Stimulated activated CD4-positive, alpha-beta T cell treated with anti-CD3 and anti-CD28 coated beads, Interleukin-2, amount 100 ng/mL, for 24 hours (primary cell): ENCODE results near the gene DMXL1.

ENCODE experiments used
- DNase-seq, 2 donors: peaks; one replicate each; pipeline ENCODE4 v3.0.0-alpha.2; 2020

Gene DMXL1, protein sequence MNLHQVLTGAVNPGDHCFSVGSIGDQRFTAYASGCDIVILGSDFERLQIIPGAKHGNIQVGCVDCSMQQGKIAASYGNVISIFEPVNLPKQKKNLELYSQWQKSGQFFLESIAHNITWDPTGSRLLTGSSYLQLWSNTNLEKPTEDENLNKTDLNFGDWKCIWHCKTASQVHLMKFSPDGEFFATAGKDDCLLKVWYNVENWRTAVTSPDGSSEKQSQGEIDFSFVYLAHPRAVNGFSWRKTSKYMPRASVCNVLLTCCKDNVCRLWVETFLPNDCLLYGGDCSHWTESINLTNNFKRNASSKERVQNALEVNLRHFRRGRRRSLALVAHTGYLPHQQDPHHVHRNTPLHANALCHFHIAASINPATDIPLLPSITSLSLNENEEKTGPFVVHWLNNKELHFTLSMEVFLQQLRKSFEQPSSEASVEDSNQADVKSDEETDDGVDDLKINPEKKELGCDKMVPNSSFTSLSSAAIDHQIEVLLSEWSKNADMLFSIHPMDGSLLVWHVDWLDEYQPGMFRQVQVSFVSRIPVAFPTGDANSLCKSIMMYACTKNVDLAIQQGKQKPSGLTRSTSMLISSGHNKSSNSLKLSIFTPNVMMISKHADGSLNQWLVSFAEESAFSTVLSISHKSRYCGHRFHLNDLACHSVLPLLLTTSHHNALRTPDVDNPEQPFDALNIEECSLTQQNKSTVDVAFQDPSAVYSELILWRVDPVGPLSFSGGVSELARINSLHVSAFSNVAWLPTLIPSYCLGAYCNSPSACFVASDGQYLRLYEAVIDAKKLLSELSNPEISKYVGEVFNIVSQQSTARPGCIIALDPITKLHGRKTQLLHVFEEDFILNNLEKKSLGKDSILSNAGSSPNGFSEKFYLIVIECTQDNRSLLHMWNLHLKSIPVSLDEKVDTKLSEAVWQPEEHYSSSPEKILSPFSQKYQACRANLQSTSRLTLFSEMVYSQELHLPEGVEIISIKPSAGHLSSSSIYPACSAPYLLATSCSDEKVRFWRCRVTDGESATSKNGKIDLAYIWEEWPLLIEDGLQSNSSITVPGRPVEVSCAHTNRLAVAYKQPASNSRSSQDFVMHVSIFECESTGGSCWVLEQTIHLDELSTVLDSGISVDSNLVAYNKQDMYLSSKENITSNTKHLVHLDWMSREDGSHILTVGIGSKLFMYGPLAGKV (N-terminal part only)

DNA sequence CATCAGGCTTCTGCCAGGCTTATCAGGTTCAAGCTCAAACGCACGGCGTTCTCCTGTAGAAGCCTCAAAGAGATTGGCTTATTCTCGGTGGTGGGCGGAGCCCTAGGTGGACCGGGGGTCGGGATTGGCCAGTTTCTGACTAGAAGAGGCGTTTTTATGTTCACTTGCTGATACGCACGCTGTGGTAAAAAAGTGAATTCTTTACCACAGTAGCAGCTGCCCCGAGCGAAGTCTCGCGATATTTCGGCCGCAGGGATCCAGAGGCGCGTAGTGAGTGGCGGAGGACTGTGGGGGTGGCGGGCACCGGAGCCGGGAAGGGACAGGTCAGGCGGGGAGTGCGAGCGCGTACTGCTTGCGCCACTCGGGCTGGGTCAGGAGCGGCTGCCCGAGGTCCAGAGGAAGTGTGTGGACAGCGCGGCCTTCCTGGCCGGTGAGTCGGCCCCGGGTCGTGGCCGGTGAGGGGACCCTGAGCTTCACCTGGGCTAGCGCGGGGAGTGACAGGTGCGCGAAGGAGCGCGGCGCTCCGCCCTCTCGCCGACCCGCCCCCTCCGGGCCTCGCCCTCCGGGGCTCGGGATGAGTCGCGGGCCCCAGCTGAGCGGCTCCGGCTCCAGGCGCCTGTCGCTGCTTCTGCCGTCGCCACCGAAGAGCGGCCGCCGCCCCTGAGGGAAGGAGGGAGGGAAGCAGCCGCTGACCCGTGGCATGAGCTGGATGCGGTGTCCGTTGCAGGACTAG lies at the start of gene DMXL1:
TSS of gene DMXL1 (plus strand) at position 260 of the 733 bp plus-strand sequence. CDS start 483 bp downstream, outside the sequence.
- DNase-seq = peak; percentile 97 to 98

DNA sequence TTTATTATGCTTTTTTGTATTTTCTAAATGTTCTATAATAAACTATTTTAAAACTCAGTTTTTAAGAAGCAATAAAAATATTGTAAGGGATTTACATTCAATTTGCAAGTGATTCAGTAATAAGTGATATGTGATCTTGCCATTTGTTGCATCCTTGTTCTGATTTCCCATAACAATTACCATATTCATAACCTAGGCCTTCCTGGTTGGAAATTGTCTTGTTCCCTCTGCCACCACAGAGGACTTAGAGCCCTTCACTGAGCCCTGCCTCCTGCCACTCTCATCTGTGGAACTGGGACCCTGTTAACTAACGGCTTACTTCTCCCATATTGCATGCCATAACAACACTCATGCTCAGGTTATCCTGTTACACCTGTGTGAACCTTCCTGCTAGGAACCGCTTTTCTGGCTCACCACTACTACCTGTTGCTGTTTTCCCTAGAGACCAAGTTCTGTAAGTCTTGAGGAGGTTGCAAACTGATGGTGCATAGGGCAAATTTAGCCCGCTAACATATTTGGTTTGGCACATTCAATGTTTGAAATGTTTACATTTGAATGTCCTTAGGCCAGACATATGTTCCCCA lies 49.6 kb upstream of the DMXL1 start:
- DNase-seq = no peak

DNA sequence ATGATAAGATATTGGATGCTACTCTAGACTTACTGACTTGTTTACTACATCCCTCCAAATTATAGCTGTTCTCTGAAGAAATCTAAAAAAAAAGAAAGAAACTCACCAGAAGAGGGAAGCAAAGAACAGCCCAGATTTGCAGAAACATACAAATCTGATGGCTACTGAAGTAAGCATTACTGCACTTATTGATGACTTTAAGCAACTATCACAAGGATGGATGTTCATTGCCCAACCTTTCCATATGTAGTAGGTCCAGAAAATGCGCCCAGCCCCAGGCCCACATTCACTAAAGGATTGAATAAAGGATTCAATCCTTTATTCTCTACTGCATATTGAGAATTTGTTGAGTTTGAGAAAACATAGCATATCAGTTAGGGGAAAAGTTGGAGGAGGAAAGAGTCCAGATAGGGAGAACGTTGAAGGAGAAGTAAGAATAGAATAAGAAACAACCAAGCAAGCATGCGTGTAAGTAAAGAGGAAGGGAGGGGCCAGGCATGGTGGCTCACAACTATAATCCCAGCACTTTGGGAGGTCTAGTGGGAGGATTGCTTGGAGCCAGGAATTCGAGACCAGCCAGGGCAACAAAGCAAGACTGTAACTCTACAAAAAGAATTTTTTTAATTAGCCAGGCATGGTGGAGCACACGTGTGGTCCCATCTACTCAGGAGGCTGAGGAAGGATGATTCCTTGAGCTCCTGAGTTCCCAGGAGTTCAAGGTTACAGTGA lies 48.7 kb upstream of the DMXL1 start:
- no peak for DNase-seq

DNA sequence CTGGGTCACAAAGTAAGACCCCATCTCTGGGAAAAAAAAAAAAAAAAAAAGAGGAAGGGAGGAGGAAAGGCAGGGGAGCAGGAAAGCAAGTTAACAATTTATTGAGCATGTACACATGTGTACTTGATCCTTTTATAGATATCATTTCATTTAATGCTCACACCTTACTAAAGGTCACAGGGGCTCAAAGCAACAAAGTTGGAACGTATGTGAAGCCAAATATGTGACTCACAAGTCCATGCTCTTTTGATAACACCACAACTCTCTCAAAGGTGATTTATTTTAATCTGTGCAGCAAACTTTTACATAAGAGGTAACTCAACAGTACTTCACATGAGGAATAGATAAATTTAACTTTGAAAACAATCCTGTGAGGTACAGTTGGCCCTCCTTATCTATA lies 48.1 kb upstream of the DMXL1 start:
- no peak for DNase-seq

DNA sequence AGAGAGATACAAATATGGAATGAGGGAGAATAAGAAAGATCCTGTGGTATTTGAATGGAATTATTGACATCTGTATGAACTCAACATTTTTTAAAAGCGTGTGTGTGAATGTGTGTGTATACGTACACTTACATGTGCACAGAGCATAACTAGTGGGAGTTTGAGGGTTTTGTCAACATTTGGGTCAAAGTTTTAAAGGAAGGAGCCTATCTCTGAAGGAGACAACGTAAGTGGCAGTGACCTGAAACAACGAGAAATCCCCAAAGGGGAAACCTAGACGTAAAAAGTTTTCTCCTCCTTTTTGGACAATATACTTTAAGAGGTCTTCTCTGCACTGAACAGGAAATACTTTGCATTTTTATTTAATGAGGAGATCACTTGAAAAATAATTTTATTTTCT lies 42.3 kb upstream of the DMXL1 start:
- no peak for DNase-seq

DNA sequence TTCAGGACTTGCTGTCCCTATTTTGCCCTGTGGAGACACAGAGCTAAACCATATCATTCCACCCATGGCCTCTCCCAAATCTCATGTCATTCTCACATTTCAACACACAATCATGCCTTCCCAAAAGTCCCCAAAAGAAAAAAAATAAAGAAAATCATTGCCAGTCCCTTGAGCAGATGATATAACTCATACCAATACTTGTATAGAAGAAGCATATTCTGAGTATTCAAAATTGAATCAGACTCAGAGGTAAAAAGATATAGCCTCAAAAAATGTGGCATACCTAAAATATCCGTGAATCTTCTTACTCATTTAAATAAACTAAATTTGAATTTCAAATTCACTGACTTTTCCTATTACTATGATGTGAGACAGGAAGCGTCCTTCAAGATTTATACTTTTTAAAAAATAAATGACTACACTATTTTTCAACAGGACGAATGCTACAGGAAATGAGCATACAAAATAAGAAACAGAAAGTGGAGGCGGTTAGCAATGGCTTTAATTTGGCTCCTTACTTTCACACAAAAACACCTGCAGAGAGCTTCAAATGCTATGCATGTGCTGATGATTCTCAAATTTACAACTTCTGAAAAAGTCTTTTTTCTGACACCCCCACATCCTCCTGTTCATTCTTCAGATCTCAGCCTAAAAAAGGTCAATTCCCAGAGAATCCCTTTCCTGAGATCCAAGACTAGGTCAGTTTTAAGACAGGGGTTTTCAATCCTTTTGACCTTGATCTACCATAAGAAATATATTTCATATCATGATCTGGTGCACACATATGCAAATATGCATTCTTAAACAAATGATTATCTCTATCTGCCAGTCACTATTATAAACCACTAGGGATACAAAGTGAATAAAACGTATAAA lies 39.6 kb upstream of the DMXL1 start:
- DNase-seq = no peak

DNA sequence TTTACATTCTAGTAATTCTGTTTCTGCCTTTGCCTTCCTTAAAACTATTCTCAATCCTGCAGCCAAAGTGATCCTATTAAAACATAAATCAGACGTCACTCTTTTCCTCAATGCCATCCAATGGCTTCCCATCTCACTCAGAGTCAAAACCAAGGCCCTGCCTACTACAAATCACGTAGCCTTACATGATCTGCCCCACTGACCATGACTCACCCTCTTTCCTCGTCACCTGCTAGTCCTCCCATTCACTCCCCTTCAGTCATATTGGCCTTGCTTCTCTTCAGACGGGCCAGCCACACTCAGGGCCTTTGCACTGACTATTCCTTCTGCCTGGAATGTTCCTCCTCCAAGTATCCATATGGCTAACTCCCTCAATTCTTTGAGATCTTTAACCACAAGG lies 39.0 kb upstream of the DMXL1 start:
- peak in 1 of 2 donors; percentile 18 for DNase-seq

DNA sequence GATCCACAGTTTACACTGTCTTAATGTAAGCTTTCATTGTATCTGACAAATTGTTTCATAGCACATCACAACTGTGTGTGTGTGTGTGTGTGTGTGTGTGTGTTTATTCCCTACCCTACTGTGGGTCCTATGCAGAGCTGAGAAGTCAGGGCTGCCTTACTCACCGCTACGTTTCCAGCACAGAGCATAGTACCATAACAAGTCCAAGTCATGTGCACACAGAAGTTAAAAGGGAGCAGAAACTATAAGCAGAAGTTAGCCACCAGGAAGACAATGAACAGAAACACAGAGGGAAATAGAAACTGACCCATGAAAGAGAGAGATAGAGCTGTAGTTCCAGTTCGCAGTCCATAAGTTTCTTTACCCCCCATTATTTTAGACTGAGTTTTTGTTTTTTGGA lies 38.2 kb upstream of the DMXL1 start:
- no peak for DNase-seq

DNA sequence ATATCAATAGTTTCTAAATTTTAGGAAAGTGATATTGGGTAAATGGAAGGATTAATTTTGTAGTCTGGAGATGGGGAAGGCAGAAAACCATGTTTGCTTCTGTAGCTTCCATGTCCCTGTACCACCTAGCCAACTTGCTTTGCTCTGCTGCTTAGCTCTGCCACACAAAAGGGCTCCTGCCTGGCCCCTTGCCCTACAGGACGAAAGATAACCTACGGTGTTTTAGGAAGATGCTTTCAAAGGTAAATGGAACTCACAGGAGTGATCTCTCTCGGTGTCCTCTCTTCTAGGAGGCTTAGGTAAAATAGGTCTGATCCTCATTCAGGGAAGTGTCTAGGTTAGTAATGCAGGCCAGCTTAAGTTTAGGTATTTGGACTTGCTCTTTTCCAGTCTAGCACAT lies 37.8 kb upstream of the DMXL1 start:
- DNase-seq = no peak

DNA sequence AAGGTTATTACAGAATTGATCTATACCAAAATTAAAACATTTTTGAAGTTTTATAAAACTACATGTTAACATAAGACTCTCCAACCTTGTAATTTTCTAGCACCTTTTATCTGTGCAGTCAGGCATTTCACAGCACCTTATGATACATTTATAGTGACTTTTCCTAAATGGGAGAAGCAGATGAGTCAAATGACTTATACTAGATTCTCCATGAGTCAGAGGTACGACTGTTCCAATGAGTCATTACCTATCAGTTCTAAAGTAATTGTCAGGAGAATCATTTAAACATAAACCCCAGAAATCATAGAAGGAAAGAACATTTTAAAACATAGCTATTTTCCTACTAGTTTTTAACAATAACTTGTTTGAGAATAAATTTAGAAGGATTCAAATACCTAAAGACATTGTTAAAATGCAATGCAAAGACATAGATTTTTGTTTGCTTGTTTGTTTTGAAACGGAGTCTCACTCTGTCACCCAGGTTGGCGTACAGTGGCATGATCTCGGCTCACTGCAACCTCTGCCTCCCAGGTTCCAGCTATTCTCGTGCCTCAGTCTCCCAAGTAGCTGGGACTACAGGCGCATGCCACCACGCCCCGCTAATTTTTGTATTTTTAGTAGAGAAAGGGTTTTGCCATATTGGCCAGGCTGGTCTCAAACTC lies 34.7 kb upstream of the DMXL1 start:
- no peak for DNase-seq

DNA sequence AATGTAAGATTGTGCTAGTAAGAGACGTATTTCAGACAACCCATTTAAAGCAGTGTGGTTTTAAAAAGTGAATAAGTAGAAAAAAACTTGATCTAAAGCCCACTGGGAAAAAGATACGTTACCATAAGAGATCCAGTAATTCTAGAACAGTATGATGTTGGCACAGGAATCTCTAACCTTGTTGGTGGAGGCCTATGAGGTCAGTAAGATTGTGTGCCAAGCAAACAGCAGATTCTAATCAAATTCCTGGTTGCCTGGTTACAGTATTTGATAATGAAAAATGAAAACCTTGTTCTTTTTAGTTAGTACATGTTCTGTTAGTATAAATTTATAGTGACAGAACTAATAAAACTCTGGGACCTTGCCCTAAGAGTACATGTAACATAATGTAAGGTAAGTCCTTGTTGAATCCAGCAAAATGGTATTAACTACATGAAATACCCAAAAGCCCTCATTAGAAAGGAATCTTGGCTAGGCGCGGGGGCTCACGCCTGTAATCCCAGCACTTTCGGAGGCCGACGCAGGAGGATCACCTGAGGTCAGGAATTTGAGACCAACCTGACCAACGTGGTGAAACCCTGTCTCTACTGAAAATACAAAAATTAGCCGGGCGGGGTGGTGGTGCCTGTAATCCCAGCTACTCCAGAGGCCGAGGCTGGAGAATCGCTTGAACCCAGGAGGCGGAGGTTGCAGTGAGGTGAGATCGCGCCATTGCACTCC lies 33.2 kb upstream of the DMXL1 start:
- no peak for DNase-seq

DNA sequence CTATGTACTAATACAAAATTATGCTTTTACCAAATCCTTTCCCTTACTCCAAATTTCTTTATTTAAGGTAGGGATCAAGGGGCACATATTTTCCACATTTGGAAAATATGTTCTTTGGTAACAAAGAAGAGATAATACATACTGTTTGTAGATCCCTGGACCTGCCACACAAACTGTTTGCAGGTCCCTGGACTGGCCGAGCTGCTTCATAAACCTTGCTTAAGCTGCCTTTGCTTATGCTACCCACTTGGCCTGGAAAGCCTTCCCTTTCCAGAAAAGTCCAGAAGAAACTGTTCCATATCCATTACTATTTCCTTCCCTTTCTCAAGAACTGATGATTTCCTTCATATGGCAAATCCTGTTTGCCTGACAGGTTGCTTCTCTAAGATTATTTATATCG lies 22.6 kb upstream of the DMXL1 start:
- DNase-seq = no peak

DNA sequence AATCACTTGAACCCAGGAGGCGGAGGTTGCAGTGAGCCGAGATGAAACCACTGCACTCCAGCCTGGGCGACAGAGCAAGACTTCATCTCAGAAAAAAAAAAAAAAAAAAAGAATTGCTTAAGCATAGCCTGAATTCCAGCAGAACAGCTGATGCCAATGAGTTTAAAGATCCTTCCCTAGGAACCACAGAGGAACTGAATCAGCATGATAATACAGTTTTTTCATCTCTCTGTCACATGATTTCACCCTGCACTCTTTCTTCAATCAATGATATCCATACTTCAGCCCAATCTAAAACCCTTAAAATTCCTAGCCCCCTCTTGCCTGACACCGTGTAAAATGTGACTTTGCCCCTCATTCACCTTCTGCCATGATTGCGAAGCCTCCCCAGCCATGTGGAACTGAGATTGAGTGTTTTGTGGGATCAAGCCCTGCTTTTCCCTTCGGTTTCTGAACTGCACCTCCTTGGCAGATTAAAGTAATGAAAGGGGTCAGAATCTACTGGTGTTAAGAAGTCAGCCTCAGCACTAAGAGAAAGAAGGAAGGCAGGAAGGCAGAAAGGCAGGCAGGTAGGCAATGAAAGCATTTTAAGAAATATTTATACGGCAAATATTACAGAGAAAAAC lies 20.9 kb upstream of the DMXL1 start:
- DNase-seq = no peak

DNA sequence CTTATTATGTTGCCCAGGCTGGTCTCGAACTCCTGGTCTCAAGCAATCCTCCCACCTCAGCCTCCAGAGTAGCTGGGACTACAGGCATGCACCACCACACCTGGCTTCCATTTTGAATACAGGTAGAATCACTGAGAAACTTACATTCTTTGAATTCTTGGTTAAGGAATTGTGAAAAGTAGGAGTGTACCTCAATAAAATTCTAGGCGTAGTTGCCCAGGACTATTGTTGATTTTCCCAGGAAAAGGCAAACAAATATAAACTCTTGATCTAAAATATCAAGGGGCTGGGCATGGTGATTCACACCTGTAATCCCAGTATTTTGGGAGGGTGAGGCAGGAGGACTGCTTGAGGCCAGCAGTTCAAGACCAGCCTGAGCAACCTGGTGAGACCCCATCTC lies 16.8 kb upstream of the DMXL1 start:
- DNase-seq = no peak

DNA sequence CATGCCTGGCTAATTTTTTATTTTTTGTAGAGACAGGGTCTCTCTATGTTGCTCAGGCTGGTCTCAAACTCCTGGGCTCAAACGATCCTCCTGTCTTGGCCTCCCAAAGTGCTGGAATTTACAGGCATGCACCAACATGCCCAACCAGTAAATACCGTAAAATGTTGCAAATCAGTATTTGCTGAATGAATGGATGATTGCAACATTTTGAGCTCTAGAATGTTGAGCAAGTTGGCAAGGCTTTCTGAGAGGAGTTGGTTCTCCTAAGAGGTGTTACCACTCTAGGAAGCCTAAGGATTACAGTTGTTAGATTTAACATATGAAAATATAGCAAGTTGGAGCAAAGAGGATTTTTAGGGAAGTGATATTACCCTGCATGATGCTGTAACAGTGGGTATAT lies 15.6 kb upstream of the DMXL1 start:
- DNase-seq = no peak

DNA sequence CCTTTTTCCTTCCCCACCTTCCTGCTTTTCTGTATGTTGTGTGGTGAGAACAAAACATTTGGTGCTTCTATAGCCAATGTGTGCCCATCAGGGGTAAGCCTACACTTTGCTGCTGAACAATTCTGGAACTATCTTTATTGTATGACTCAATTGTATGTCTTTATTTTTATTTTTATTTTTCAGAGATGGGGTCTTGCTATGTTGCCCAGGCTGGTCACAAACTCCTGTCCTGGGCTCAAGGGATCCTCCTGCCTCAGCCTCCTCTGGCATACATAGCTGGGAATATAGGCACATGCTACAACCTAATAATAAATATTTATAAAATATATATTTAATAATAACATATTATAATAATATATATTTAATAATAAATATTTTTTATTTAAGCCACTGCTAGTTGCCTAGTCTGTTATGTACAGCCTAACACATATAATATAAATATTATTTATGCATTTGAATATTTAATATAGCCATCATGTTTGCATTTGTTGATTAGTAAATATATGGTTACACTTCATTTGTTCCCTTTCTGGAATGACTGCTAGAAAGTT lies 11.8 kb upstream of the DMXL1 start:
- DNase-seq = no peak

DNA sequence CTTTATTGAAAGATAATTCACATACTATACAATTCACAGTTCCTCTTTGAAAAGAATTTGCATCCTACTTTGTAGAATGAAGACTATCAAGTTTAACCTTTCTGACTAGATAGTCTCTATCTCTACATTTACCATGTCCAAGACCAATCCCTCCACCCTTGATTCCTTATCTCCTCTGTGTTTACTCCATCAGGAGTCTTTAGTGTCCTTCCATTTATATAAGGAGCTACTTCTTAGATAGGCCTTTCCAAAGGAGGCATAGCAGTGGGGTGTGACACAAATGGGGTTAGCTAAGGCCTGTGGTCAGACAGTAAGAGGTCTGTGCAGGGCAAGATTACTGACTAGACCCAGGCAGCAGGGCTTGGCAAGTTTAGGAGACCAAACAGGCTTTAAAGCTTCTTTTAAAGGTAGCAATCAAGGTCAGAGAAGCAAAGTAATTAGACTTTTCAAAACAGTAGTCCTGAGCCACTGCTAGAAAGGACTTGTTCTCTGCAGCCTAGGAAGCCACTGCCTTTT lies 11.1 kb upstream of the DMXL1 start:
- DNase-seq = no peak
